ENCODE data around the gene LRRC47. TPM values are rescaled to one million over a fixed set of nuclear protein-coding genes. Genes with fewer than 3 reads are reported as not detected.
A peak's percentile ranks its signal among the peaks of the same experiment; 100 is the strongest.
"Not testable (repeated sequence)": the region's sequence is repeated elsewhere in the genome, so short reads cannot be mapped to it uniquely, and the experiment has no call there.

The LRRC47 gene
- total RNA-seq, 1 donor from 2014 or later: 38.9 TPM

- DNase-seq (ENCODE audit: low read depth): no peak
- H3K4me3 ChIP-seq (ENCODE audit: low read depth, low read length): no peak overlapping the region
- no peak for TF ChIP-seq CTCF (conservative IDR thresholded peaks at IDR 0.05; ENCODE audit: low read depth, low read length)
Observed at GRCh38 chr1:3807769-3808168, 11.5 kb upstream of the LRRC47 start.

GRCh38 chr1:3805038-3805437 is 8.7 kb upstream of the LRRC47 start:
- DNase-seq (ENCODE audit: low read depth): no peak
- no peak overlapping the region for H3K4me3 ChIP-seq (ENCODE audit: low read depth, low read length)
- no peak for TF ChIP-seq CTCF (conservative IDR thresholded peaks at IDR 0.05; ENCODE audit: low read depth, low read length)

- DNase-seq (ENCODE audit: low read depth); H3K4me3 ChIP-seq (ENCODE audit: low read depth, low read length): not testable (repeated sequence)
Observed at GRCh38 chr1:3804627-3804944, 8.3 kb upstream of the LRRC47 start.

- H3K4me3 ChIP-seq (ENCODE audit: low read depth, low read length): no peak overlapping the region
- no peak for DNase-seq (ENCODE audit: low read depth)
- no peak for TF ChIP-seq CTCF (conservative IDR thresholded peaks at IDR 0.05; ENCODE audit: low read depth, low read length)
Observed at GRCh38 chr1:3803905-3804626, 7.8 kb upstream of the LRRC47 start.

GRCh38 chr1:3800795-3801194 is 4.5 kb upstream of the LRRC47 start:
- not testable (repeated sequence) for DNase-seq (ENCODE audit: low read depth); H3K4me3 ChIP-seq (ENCODE audit: low read depth, low read length)

GRCh38 chr1:3799976-3800685 is 3.8 kb upstream of the LRRC47 start:
- TF ChIP-seq CTCF (conservative IDR thresholded peaks at IDR 0.05; ENCODE audit: low read depth, low read length): no peak
- DNase-seq (ENCODE audit: low read depth): no peak
- no peak overlapping the region for H3K4me3 ChIP-seq (ENCODE audit: low read depth, low read length)

GRCh38 chr1:3795453-3796214 is 664 bp downstream of the LRRC47 start:
- no peak for TF ChIP-seq CTCF (conservative IDR thresholded peaks at IDR 0.05; ENCODE audit: low read depth, low read length)
- DNase-seq (ENCODE audit: low read depth): no peak
- peak overlapping the region; percentile 95 for H3K4me3 ChIP-seq (ENCODE audit: low read depth, low read length)
